Heart left ventricle (tissue), 16 donors: ENCODE results near the gene OR2Y1. TPM values are rescaled to one million over a fixed set of nuclear protein-coding genes. Genes with fewer than 3 reads are reported as not detected.

Experiments
- ATAC-seq, 4 donors: fragments of 200-7000 bp; cut with Tn5 transposase; one replicate each; pipeline ENCODE4 v1.9.1; 2020 to 2022; ENCODE audit warnings: moderate library complexity in 4 of 4, mild to moderate bottlenecking in 3 of 4, moderate number of reproducible peaks in 1 of 4
- DNase-seq, 5 donors: peaks; one replicate each; pipeline ENCODE4 v3.0.0-alpha.2; 2020
- H3K27ac ChIP-seq, 12 donors: fragments of 200-600 bp; sonication (generic) in 4 of 12; one replicate each; pipeline versions ENCODE4 v1.5.0 to v1.8.0; 2016 to 2022; ENCODE audit warnings: mild to moderate bottlenecking in 2 of 12
- H3K27me3 ChIP-seq, 9 donors: fragments of 200-600 bp; sonication (generic) in 2 of 9; one replicate each; pipeline versions ENCODE4 v1.5.1 to v1.8.0; 2016 to 2022; ENCODE audit warnings: mild to moderate bottlenecking in 3 of 9
- H3K36me3 ChIP-seq, 9 donors: fragments of 200-600 bp; sonication (generic) in 2 of 9; one replicate each; pipeline versions ENCODE4 v1.5.0 to v1.8.0; 2018 to 2022; ENCODE audit warnings: mild to moderate bottlenecking in 2 of 9
- H3K4me1 ChIP-seq, 12 donors: fragments of 200-600 bp; sonication (generic) in 4 of 12; one replicate each; pipeline versions ENCODE4 v1.5.0 to v1.8.0; 2016 to 2022; ENCODE audit warnings: mild to moderate bottlenecking in 3 of 12
- H3K4me3 ChIP-seq, 12 donors: fragments of 200-600 bp; sonication (generic) in 4 of 12; one replicate each; pipeline versions ENCODE4 v1.5.0 to v1.8.0; 2017 to 2022; ENCODE audit warnings: mild to moderate bottlenecking in 9 of 12, moderate library complexity in 4 of 12
- H3K9me3 ChIP-seq, 12 donors: fragments of 200-600 bp; sonication (generic) in 4 of 12; one replicate each; pipeline versions ENCODE4 v1.5.0 to v1.8.0; 2016 to 2022; ENCODE audit warnings: mild to moderate bottlenecking in 1 of 12
- POLR2A ChIP-seq, 2 donors: fragments of 450-650 bp; IDR thresholded peaks; one replicate each; pipeline ENCODE4 v1.6.1; 2017; ENCODE audit warnings: antibody characterized with exemption in 2 of 2, mild to moderate bottlenecking in 2 of 2, moderate library complexity in 2 of 2
- WGBS, 4 donors: extraction: QIAGEN DNeasy Blood & Tissue Kit in 2 of 4; methylation state at CpG; one replicate each; pipeline versions ENCODE4 v1.1.5 to v1.1.7; 2013 to 2018; 5-methylcytosine and 5-hydroxymethylcytosine counted together
- intact Hi-C, 10 donors: fragments of 100-400 bp; cut with DNase I; formaldehyde crosslinking; loops; one replicate each; pipeline versions ENCODE4 v1.11.1 to v1.14.2; 2022
- polyA plus RNA-seq, 2 donors: library from polyadenylated mRNA; stranded (reverse); fragments of 200-250 nt; gene quantifications; one replicate each; pipeline ENCODE4 v1.2.3, GENCODE V29; 2013
- total RNA-seq, 9 donors: library from RNA; depleted of rRNA in 2 of 9; stranded (reverse); fragments of >200 nt in 2 of 9; fragmentation: NEBNext Ultra II Directional in 3 of 9; extraction: Animal tissue kit (Norgen Biotek cat#: 25700) in 3 of 9; gene quantifications; one replicate each; pipeline versions ENCODE4 v1.1.0 to v1.2.4, GENCODE V29; 2016 to 2023
- TF ChIP-seq, protein P1 (sequence below), 12 donors: fragments of 200-600 bp; sonication (generic) in 4 of 12; IDR thresholded peaks; one replicate each; pipeline versions ENCODE4 v1.5.0 to v1.8.0; 2018 to 2022; ENCODE audit warnings: antibody characterized with exemption in 12 of 12, mild to moderate bottlenecking in 5 of 12
- donor health status: ischemic (EF 13 %, LVEDD 7.1; RV severe dilation, severe dysfunction).
- donor health status: healthy with polysubstance abuse.
- donor health status: DM: no; HTN: yes; CAD: no.
- donor health status: DM: no; HTN: no; CAD: no.
- donor health status: ischemic (EF 25% LVEDD 6.9; RV normal size, moderate dysfunction).
- donor health status: ischemic (EF 25% LVEDD 5.7; RV mildly dilated, moderate dysfunction).
- donor health status: healthy.
- donor health status: DM: yes; HTN: yes; CAD: no.
- donor health status: ischemic (EF 35%, LVEDD 5.7; RV mildly dilated, moderate dysfunction).
- donor health status: nonischemic (EF 11% LVEDD 7.7; RV severe dilation, severe dysfunction).
- donor health status: DM: yes; HTN: yes; CAD: no.
- donor health status: PGD.
- donor health status: ischemic (EF 29% LVEDD 5.4; RV normal size, mild dysfunction).
- donor health status: nonischemic (EF 23%, LVEDD 6.1; RV moderate dilation, normal function).

The OR2Y1 gene
- total and polyA plus RNA-seq, 11 donors, result not detected

GRCh38 chr5:180696116-180696515 is 43.7 kb downstream of the OR2Y1 start:
- no peak for ATAC-seq
- DNase-seq, result no peak
- H3K9me3 ChIP-seq, result peaks cover 0 to 21% (median 8%) of the 10 kb centered on the region in 12 donors
- no peak overlapping the region for H3K27ac ChIP-seq
- no peaks in the 10 kb centered on the region for H3K4me1 ChIP-seq
- TF ChIP-seq, protein P1, sequence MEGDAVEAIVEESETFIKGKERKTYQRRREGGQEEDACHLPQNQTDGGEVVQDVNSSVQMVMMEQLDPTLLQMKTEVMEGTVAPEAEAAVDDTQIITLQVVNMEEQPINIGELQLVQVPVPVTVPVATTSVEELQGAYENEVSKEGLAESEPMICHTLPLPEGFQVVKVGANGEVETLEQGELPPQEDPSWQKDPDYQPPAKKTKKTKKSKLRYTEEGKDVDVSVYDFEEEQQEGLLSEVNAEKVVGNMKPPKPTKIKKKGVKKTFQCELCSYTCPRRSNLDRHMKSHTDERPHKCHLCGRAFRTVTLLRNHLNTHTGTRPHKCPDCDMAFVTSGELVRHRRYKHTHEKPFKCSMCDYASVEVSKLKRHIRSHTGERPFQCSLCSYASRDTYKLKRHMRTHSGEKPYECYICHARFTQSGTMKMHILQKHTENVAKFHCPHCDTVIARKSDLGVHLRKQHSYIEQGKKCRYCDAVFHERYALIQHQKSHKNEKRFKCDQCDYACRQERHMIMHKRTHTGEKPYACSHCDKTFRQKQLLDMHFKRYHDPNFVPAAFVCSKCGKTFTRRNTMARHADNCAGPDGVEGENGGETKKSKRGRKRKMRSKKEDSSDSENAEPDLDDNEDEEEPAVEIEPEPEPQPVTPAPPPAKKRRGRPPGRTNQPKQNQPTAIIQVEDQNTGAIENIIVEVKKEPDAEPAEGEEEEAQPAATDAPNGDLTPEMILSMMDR (IDR thresholded peaks at IDR 0.05), result no peak
- no peak for TF ChIP-seq POLR2A (IDR thresholded peaks at IDR 0.05)
- no peaks in the 10 kb centered on the region for H3K36me3 ChIP-seq
- H3K4me3 ChIP-seq, result no peak overlapping the region
- intact Hi-C loops, result no loop called here
- H3K27me3 ChIP-seq, result peaks cover 0 to 19% (median 4%) of the 10 kb centered on the region in 9 donors
- WGBS, 4 donors, result 63 to 100% (median 86%) methylated on average over 1 of the region's 1 CpG

- WGBS, 4 donors, result 61 to 86% (median 72%) methylated on average over 3 of the region's 3 CpGs
- Histone ChIP-seq H3K4me1 (no peaks in the 10 kb centered on the region), H3K27me3 (peaks cover 0 to 45% (median 4%) of the 10 kb centered on the region in 9 donors), H3K36me3 (no peaks in the 10 kb centered on the region), H3K27ac (no peak overlapping the region), H3K4me3 (no peak overlapping the region), H3K9me3 (peaks cover 0 to 13% (median 4%) of the 10 kb centered on the region in 12 donors)
- no peak for DNase-seq
- TF ChIP-seq, protein P1 (IDR thresholded peaks at IDR 0.05), result no peak
- no peak for TF ChIP-seq POLR2A (IDR thresholded peaks at IDR 0.05)
- intact Hi-C loops, result no loop called here
- ATAC-seq, result no peak
Observed at GRCh38 chr5:180692429-180692828, 47.4 kb downstream of the OR2Y1 start.

DNA sequence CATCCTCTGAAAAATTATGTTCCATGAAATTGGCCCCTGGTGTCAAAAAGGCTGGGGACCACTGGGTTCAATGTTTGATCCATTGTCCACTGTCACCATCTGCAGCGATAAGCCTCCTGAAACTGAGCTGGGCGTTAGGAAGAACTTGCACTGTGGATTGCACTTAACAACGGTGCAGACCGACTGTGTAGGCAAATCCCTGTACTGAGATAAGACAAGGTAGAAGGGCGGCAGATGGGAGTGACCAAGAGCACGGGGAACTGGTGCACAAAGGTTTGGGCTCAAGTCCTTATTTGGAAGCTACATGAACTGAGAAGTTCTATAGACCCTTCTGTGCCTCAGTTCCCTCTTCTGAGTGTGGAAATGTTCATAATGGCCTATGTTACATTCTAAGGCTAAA is 48.8 kb downstream of the OR2Y1 start:
- peaks cover 0 to 45% (median 4%) of the 10 kb centered on the region in 9 donors for H3K27me3 ChIP-seq
- DNase-seq (no peak), ATAC-seq (no peak)
- intact Hi-C loops, result no loop called here
- H3K4me1 ChIP-seq, result no peaks in the 10 kb centered on the region
- H3K27ac ChIP-seq, result no peak overlapping the region
- WGBS, 4 donors, result 50 to 70% (median 59%) methylated on average over 6 of the region's 6 CpGs
- no peak overlapping the region for H3K4me3 ChIP-seq
- peaks cover 0 to 10% (median 2%) of the 10 kb centered on the region in 12 donors for H3K9me3 ChIP-seq
- no peak for TF ChIP-seq POLR2A (IDR thresholded peaks at IDR 0.05)
- TF ChIP-seq, protein P1 (IDR thresholded peaks at IDR 0.05), result no peak
- H3K36me3 ChIP-seq, result no peaks in the 10 kb centered on the region

DNA sequence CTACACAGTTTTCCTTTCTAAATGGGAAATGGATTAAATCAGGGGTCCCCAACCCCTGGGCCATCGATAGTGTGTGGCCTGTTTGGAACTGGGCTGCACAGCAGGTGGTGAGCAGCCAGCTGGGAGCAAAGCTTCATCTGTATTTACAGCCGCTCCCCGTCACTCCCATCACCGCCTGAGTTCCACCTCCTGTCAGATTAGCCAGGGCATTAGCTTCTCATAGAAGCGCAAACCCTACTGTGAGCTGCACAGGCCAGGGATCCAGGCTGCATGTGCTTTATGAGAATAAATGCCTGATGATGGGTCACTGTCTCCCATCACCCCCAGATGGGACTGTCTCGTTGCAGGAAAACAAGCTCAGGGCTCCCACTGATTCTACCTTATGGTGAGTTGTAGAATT is 49.3 kb downstream of the OR2Y1 start:
- DNase-seq, result no peak
- WGBS, 4 donors, result 33 to 51% (median 42%) methylated on average over 6 of the region's 6 CpGs
- peaks cover 0 to 48% (median 4%) of the 10 kb centered on the region in 9 donors for H3K27me3 ChIP-seq

More for the DNA sequence above, 49.3 kb downstream of the OR2Y1 start:
- Histone ChIP-seq H3K27ac (no peak overlapping the region), H3K9me3 (peaks cover 0 to 5% (median 0%) of the 10 kb centered on the region in 12 donors), H3K4me1 (no peaks in the 10 kb centered on the region), H3K4me3 (no peak overlapping the region), H3K36me3 (no peaks in the 10 kb centered on the region)
- intact Hi-C loops, result no loop called here
- TF ChIP-seq POLR2A (IDR thresholded peaks at IDR 0.05), result no peak
- TF ChIP-seq, protein P1 (IDR thresholded peaks at IDR 0.05), result no peak
- no peak for ATAC-seq
